Neural cell (in vitro differentiated cells): Measurements from ENCODE around the gene MXI1. TPM values are rescaled to one million over a fixed set of nuclear protein-coding genes. Genes with fewer than 3 reads are reported as not detected.

Experiments used
- H2AFZ ChIP-seq: fragments of 200-600, 300-800 bp; sonication (generic), shearing (Covaris generic); 2 replicates; pipeline ENCODE4 v1.6.0; 2014; ENCODE audit warnings: low read depth, mild to moderate bottlenecking, antibody characterized with exemption, low read length, moderate library complexity
- H3F3A ChIP-seq: fragments of 200-600 bp; shearing (Covaris generic); 2 replicates; pipeline ENCODE4 v1.6.1; 2016; ENCODE audit warnings: mild to moderate bottlenecking, moderate library complexity, mixed read lengths, antibody characterized with exemption, low read length; ENCODE audit not compliant: insufficient read depth, poor library complexity, severe bottlenecking
- H3K27ac ChIP-seq: fragments of 200-600, 300-800 bp; sonication (generic), shearing (Covaris generic); 2 replicates; pipeline ENCODE4 v1.5.1; 2014; ENCODE audit warnings: mild to moderate bottlenecking, low read length, moderate library complexity
- H3K27me3 ChIP-seq: fragments of 300-800, 200-600 bp; sonication (generic), shearing (Covaris generic); 2 replicates; pipeline ENCODE4 v1.6.0; 2014; ENCODE audit warnings: mild to moderate bottlenecking, low read depth, low read length, moderate library complexity; ENCODE audit not compliant: insufficient read depth
- H3K36me3 ChIP-seq: fragments of 300-800, 200-600 bp; sonication (generic), shearing (Covaris generic); 2 replicates; pipeline ENCODE4 v1.5.1; 2014; ENCODE audit warnings: mild to moderate bottlenecking, antibody characterized with exemption, low read length, moderate library complexity; ENCODE audit not compliant: insufficient read depth
- H3K4me2 ChIP-seq: fragments of 300-800, 200-600 bp; sonication (generic), shearing (Covaris generic); 2 replicates; pipeline ENCODE4 v1.6.0; 2014; ENCODE audit warnings: mild to moderate bottlenecking, low read length
- H3K4me3 ChIP-seq: fragments of 300-800, 200-600 bp; sonication (generic), shearing (Covaris generic); 2 replicates; pipeline ENCODE4 v1.5.1; 2014; ENCODE audit warnings: mild to moderate bottlenecking, low read length, moderate library complexity
- H3K79me2 ChIP-seq: fragments of 200-600 bp; shearing (Covaris generic); replicated peaks from 2 replicates; pipeline ENCODE4 v1.6.0; 2014; ENCODE audit warnings: mild to moderate bottlenecking, low read length, moderate library complexity; ENCODE audit not compliant: insufficient read depth
- H3K9ac ChIP-seq: fragments of 300-800, 200-600 bp; sonication (generic), shearing (Covaris generic); 2 replicates; pipeline ENCODE4 v1.6.1; 2016; ENCODE audit warnings: mild to moderate bottlenecking, low read length, mixed read lengths
- H3K9me2 ChIP-seq: fragments of 200-600 bp; shearing (Covaris generic); 2 replicates; pipeline ENCODE4 v1.6.1; 2016; ENCODE audit warnings: mild to moderate bottlenecking, low read length, mixed read lengths; ENCODE audit not compliant: insufficient read depth
- H3K9me3 ChIP-seq: fragments of 200-600, 300-800 bp; sonication (generic), shearing (Covaris generic); 2 replicates; pipeline ENCODE4 v1.6.1; 2016; ENCODE audit warnings: mild to moderate bottlenecking, mixed run types, low read length, moderate library complexity, mixed read lengths
- H4K20me1 ChIP-seq: fragments of 200-600 bp; shearing (Covaris generic); 2 replicates; pipeline ENCODE4 v1.6.1; 2016; ENCODE audit warnings: mild to moderate bottlenecking, mixed run types; ENCODE audit not compliant: insufficient read depth
- CTCF ChIP-seq: fragments of 450-650 bp; IDR thresholded peaks from 2 replicates; pipeline ENCODE4 v1.5.1; 2014; ENCODE audit warnings: antibody characterized with exemption, mild to moderate bottlenecking, moderate library complexity; ENCODE audit not compliant: poor library complexity, severe bottlenecking
- EP300 ChIP-seq: fragments of 450-650 bp; conservative IDR thresholded peaks from 2 replicates; pipeline ENCODE4 v1.6.1; 2014; ENCODE audit warnings: antibody characterized with exemption, mild to moderate bottlenecking, moderate library complexity; ENCODE audit not compliant: poor library complexity, severe bottlenecking
- EZH2 ChIP-seq: fragments of 200-600, 300-800 bp; shearing (Covaris generic), sonication (generic); IDR thresholded peaks from 2 replicates; pipeline ENCODE4 v1.6.1; 2014; ENCODE audit warnings: antibody characterized with exemption, low read length, borderline replicate concordance, mild to moderate bottlenecking; ENCODE audit not compliant: insufficient read depth, poor library complexity, severe bottlenecking
- MXI1 ChIP-seq: fragments of 450-650 bp; conservative IDR thresholded peaks from 2 replicates; pipeline ENCODE4 v1.6.1; 2014; ENCODE audit warnings: antibody characterized with exemption, mild to moderate bottlenecking; ENCODE audit not compliant: poor library complexity, severe bottlenecking
- POLR2AphosphoS5 ChIP-seq: IDR thresholded peaks from 2 replicates; pipeline ENCODE4 v1.6.1; 2012
- RAD21 ChIP-seq: fragments of 450-650 bp; conservative IDR thresholded peaks from 2 replicates; pipeline ENCODE4 v1.6.1; 2014; ENCODE audit warnings: antibody characterized with exemption, mild to moderate bottlenecking, moderate library complexity
- REST ChIP-seq: IDR thresholded peaks from 2 replicates; pipeline ENCODE4 v1.6.1; 2012; ENCODE audit warnings: borderline replicate concordance
- SMC3 ChIP-seq: fragments of 450-650 bp; conservative IDR thresholded peaks from 2 replicates; pipeline ENCODE4 v1.6.1; 2014; ENCODE audit warnings: antibody characterized with exemption, mild to moderate bottlenecking, moderate library complexity; ENCODE audit not compliant: poor library complexity
- TAF1 ChIP-seq: IDR thresholded peaks from 2 replicates; pipeline ENCODE4 v1.6.1; 2012; ENCODE audit warnings: low read depth
- polyA plus RNA-seq: library from polyadenylated mRNA; depleted of rRNA; stranded (reverse); fragments of >200 nt; gene quantifications from 2 replicates; pipeline ENCODE4 v1.2.3, GENCODE V29; 2014

MXI1 gene
- polyA plus RNA-seq, 1 donor from 2014 or later = 69.5 TPM

GRCh38 chr10:110221721-110222261 is 14.4 kb downstream of the MXI1 start:
- no peaks in the 10 kb centered on the region for H3K27me3 ChIP-seq
- no peaks in the 10 kb centered on the region for H3F3A ChIP-seq
- H3K9me2 ChIP-seq = no peaks in the 10 kb centered on the region
- no peaks in the 10 kb centered on the region for H3K9me3 ChIP-seq
- H3K9ac ChIP-seq = no peak overlapping the region
- H3K79me2 ChIP-seq = peaks cover 49% of the 10 kb centered on the region
- no peak overlapping the region for H3K27ac ChIP-seq
- H3K36me3 ChIP-seq = no peaks in the 10 kb centered on the region
- H2AFZ ChIP-seq = no peak overlapping the region
- no peak for TF ChIP-seq SMC3
- peak; percentile 15 for TF ChIP-seq CTCF
- peaks cover 4% of the 10 kb centered on the region for H4K20me1 ChIP-seq
- no peak overlapping the region for H3K4me2 ChIP-seq
- H3K4me3 ChIP-seq = peak overlapping the region; percentile 52

- Histone ChIP-seq H3K9me2 (no peaks in the 10 kb centered on the region), H3K79me2 (peaks cover 39% of the 10 kb centered on the region), H3K4me3 (no peak overlapping the region), H4K20me1 (peaks cover 4% of the 10 kb centered on the region), H3K4me2 (no peak overlapping the region), H3K9me3 (no peaks in the 10 kb centered on the region), H3F3A (no peaks in the 10 kb centered on the region), H3K27me3 (no peaks in the 10 kb centered on the region), H3K36me3 (no peaks in the 10 kb centered on the region), H2AFZ (no peak overlapping the region), H3K9ac (no peak overlapping the region), H3K27ac (no peak overlapping the region)
- TF ChIP-seq EP300 = no peak
- no peak for TF ChIP-seq MXI1
- no peak for TF ChIP-seq TAF1
- TF ChIP-seq EZH2 = no peak
- no peak for TF ChIP-seq POLR2AphosphoS5
- no peak for TF ChIP-seq RAD21
- no peak for TF ChIP-seq CTCF
- no peak for TF ChIP-seq REST
- no peak for TF ChIP-seq SMC3
Measured at GRCh38 chr10:110222641-110223297, 15.4 kb downstream of the MXI1 start.
